Measurements from ENCODE around the gene C11orf21.

C11orf21 gene

GRCh38 chr11:2280208-2280607 lies 21.5 kb downstream of the C11orf21 start:
- no peak for TF ChIP-seq GATA2 (IDR thresholded peaks at IDR 0.05; ENCODE audit: low read depth, low read length)
- TF ChIP-seq GATA3 (IDR thresholded peaks at IDR 0.05; ENCODE audit: low read depth, low read length): no peak

GRCh38 chr11:2277933-2278523 lies 23.7 kb downstream of the C11orf21 start:
- no peak for TF ChIP-seq GATA3 (IDR thresholded peaks at IDR 0.05; ENCODE audit: low read depth, low read length)
- no peak for TF ChIP-seq GATA2 (IDR thresholded peaks at IDR 0.05; ENCODE audit: low read depth, low read length)

- TF ChIP-seq GATA3 (IDR thresholded peaks at IDR 0.05; ENCODE audit: low read depth, low read length) (no peak), GATA2 (IDR thresholded peaks at IDR 0.05; ENCODE audit: low read depth, low read length) (no peak)
These were observed 24.7 kb downstream of the C11orf21 start for GRCh38 chr11:2277008-2277346.

GRCh38 chr11:2276280-2277007 lies 25.3 kb downstream of the C11orf21 start:
- no peak for TF ChIP-seq GATA2 (IDR thresholded peaks at IDR 0.05; ENCODE audit: low read depth, low read length)
- no peak for TF ChIP-seq GATA3 (IDR thresholded peaks at IDR 0.05; ENCODE audit: low read depth, low read length)

GRCh38 chr11:2275334-2276279 lies 26.1 kb downstream of the C11orf21 start:
- TF ChIP-seq GATA2 (IDR thresholded peaks at IDR 0.05; ENCODE audit: low read depth, low read length) (no peak), GATA3 (IDR thresholded peaks at IDR 0.05; ENCODE audit: low read depth, low read length) (no peak)

- TF ChIP-seq GATA3 (IDR thresholded peaks at IDR 0.05; ENCODE audit: low read depth, low read length): no peak
- no peak for TF ChIP-seq GATA2 (IDR thresholded peaks at IDR 0.05; ENCODE audit: low read depth, low read length)
These were observed 27.9 kb downstream of the C11orf21 start for GRCh38 chr11:2273771-2274170.

GRCh38 chr11:2273311-2273710 lies 28.4 kb downstream of the C11orf21 start:
- TF ChIP-seq GATA3 (IDR thresholded peaks at IDR 0.05; ENCODE audit: low read depth, low read length) (no peak), GATA2 (IDR thresholded peaks at IDR 0.05; ENCODE audit: low read depth, low read length) (no peak)

GRCh38 chr11:2272946-2273280 lies 28.8 kb downstream of the C11orf21 start:
- TF ChIP-seq GATA2 (IDR thresholded peaks at IDR 0.05; ENCODE audit: low read depth, low read length) (no peak), GATA3 (IDR thresholded peaks at IDR 0.05; ENCODE audit: low read depth, low read length) (no peak)

GRCh38 chr11:2272228-2272945 lies 29.3 kb downstream of the C11orf21 start:
- TF ChIP-seq GATA3 (IDR thresholded peaks at IDR 0.05; ENCODE audit: low read depth, low read length) (no peak), GATA2 (IDR thresholded peaks at IDR 0.05; ENCODE audit: low read depth, low read length) (no peak)

GRCh38 chr11:2271327-2272227 lies 30.1 kb downstream of the C11orf21 start:
- TF ChIP-seq GATA2 (IDR thresholded peaks at IDR 0.05; ENCODE audit: low read depth, low read length) (no peak), GATA3 (IDR thresholded peaks at IDR 0.05; ENCODE audit: low read depth, low read length) (no peak)

GRCh38 chr11:2271077-2271326 lies 30.7 kb downstream of the C11orf21 start:
- TF ChIP-seq GATA3 (IDR thresholded peaks at IDR 0.05; ENCODE audit: low read depth, low read length) (no peak), GATA2 (IDR thresholded peaks at IDR 0.05; ENCODE audit: low read depth, low read length) (no peak)

- no peak for TF ChIP-seq GATA2 (IDR thresholded peaks at IDR 0.05; ENCODE audit: low read depth, low read length)
These were observed 31.2 kb downstream of the C11orf21 start, which contains the start of gene ASCL2 for GRCh38 chr11:2270322-2271076. TSS of gene ASCL2 (minus strand) at chr11:2270588. CDS start at chr11:2270332, 256 bp downstream.

All from SH-SY5Y (cell line).